ENCODE results near the gene ATP6V0B.

The ATP6V0B gene

DNA sequence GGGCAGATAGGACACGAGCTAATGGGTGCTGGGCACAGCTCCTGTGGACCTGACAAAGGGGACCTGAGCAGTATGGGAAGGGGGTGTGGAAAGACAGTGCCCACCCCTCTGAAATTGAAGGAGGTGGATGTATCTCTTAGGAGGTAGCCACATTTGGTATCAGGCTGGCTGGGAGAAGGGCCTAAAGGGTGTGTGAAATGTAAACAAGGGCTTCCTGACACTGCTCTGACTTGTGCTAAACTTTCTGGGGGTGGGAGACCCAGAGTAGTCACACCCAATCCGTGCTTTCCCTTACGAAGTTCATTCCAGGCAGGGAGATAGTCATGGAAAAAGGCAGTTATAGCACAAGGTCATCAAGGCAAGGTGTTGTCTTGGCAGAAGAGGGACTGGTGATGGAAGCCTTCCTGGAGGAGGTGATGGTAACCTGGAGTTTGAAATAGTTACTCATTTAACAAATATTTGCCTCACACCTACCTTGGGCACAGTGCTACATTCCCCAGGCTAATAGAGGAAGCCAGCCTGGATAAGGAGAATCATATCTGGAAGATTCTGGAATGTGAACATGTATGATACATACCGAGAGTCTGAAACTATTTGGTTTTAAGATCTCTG is 11.3 kb downstream of the ATP6V0B start:
- no peak for DNase-seq

DNA sequence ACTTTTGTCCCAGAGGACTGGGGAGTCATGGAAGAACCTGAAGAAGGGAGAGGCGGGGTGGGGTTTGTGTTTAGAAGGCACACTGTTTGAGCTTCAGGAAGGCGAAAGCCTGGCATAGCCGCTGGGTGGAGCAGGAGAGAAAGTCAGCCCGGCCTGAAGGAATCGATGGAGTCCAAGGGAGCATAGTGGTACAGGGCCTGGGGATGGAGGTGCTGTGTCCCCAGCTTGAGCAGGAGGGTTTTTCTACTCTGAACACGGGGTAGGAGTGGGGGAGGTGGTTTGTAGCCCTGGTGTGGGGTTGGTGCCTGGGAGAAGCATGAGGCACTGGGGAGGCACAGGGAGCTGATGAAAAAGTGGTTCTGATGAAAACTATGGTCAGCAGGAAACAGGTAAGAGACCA is 12.0 kb downstream of the ATP6V0B start:
- DNase-seq = no peak

DNA sequence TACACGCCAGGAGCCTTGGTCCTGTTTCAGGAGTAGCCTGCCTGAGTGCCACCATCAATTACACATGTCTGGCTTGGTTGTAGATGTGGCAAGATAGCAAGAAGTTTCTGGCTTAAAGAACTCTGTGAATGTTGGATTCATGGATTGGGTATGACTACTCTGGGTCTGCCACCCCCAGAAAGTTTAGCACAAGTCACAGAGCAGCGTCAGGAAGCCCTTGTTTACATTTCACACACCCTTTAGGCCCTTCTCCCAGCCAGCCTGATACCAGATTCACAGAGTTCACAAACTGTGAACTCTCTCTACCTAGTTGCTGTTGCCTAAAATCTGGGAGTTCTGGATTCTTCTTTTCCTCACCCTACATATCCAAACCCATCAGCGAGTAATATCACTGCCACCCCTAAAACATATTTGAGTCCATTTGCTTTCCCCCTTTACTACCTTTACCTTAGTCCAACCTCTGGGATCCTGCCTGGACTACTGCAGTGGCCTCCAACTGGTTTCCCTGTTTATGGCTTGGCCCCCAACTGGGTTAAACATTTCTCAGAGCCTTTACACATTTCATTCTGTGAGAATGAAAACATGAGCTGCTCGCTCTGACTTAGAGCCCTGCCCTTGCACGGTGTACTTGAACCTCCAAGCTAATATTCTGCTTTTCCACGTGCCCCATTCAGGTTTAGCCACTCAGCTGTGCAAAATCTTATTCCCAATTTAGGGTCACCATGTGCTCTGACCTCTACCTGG is 12.6 kb downstream of the ATP6V0B start:
- DNase-seq = no peak

DNA sequence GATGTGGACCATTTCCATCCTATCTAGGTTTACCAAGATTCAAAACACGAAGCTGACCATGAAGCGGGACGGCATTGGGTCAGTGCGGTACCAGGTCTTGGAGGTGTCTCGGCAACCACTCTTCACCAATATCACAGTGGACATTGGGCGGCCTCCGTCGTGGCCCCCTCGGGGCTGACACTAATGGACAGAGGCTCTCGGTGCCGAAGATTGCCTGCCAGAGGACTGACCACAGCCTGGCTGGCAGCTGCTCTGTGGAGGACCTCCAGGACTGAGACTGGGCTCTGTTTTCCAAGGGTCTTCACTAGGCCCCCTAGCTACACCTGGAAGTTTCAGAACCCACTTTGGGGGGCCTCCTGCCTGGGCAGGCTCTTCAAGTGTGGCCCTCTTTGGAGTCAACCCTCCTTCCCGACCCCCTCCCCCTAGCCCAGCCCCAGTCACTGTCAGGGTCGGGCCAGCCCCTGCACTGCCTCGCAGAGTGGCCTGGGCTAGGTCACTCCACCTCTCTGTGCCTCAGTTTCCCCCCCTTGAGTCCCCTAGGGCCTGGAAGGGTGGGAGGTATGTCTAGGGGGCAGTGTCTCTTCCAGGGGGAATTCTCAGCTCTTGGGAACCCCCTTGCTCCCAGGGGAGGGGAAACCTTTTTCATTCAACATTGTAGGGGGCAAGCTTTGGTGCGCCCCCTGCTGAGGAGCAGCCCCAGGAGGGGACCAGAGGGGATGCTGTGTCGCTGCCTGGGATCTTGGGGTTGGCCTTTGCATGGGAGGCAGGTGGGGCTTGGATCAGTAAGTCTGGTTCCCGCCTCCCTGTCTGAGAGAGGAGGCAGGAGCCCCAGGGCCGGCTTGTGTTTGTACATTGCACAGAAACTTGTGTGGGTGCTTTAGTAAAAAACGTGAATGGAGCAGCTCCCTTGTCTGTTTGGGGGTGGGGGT is 15.8 kb downstream of the ATP6V0B start:
- no peak for DNase-seq

DNA sequence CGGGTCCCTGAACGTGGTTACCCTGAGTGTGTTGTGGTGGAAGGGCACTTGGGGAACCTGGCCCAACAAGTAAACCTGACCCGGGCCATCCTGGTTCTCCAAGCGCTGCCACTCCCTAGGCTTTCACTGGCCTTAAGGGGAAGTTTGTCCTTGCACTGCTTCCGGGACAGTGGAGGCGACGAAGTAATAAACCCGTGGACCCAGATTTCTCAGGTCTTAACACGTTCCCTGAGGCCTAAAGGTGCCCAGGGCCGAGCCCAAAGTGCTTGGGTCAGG is 16.4 kb downstream of the ATP6V0B start:
- no peak for DNase-seq

DNA sequence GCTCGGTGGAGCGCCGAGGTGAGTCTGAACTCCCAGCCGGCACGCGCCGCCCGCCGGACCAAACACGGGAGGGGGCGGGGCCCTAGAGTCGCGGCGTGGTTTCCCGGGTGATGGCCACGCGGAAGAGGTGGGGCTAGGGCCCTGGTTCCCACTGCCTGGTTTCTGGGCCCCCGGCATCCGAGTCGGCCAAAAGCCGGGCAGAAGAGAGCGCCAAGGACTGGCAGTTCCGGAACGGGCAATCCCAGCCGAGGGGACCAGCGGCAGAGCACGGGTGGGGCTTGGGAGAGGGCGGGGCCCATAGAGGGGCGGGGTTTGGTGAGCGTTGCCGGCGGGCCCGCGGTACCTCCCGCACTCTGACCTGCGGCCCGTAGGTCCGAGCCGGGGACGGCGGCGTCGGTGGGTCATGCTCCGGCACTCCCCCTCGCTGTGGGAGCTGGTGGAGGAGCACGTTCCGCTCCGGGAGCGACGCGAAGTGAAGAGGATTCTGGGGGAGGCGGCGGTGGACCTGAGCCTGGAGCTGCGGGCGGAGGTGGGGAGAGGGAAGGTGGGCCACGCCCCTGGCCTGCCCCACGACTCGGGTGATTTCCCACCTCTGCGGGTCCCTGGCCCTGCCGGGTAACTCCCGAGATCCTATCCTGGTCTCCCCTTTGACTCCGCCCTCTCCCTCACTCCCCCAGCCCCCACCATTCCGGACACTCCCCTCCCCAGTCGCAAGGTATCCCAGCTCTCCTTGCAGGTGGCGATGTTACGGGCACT is 16.9 kb downstream of the ATP6V0B start, which contains the start of gene CCDC24:
Gene CCDC24, plus strand, starts transcription at position 124 of the 756 bp plus-strand sequence. Its CDS starts 280 bp downstream, at position 404.
- DNase-seq = peak; percentile 86

DNA sequence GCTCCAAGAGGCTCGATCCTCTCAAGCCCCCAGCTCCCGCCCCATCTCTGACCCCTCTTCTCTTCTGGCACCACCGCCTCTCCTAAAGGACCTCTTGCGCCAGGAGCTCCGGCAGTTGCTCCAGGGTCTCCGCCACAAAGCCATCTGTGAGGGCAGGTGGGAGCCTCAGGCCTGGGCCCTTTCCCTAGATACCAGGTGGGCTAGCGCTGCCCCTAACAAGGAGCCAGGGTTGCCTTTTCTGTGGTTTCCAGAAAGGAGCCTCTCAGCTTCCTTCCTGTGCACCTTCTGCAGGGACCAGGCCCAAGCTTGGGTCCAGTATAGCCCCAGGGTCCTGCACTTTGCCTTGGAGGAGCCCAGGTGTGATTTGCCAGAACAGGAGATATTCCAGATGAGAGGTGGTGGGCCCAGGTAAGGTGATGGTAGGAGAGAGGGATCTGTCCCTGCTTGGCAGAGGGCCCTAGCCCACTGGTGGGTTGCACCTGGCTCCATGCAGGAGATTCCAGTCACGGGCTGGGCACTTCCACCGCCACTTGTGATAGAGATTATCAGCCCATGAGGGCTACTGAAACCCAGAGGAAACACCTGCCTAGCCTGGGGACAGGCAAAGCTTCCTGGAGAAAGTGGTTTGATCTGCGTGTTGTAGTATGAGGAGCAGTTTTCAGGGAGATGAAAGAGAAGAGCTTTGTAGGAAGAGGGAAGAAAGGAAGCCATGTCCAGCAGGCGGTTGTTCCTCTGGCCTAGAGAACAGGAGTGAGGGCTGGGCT is 17.7 kb downstream of the ATP6V0B start:
- DNase-seq = no peak

DNA sequence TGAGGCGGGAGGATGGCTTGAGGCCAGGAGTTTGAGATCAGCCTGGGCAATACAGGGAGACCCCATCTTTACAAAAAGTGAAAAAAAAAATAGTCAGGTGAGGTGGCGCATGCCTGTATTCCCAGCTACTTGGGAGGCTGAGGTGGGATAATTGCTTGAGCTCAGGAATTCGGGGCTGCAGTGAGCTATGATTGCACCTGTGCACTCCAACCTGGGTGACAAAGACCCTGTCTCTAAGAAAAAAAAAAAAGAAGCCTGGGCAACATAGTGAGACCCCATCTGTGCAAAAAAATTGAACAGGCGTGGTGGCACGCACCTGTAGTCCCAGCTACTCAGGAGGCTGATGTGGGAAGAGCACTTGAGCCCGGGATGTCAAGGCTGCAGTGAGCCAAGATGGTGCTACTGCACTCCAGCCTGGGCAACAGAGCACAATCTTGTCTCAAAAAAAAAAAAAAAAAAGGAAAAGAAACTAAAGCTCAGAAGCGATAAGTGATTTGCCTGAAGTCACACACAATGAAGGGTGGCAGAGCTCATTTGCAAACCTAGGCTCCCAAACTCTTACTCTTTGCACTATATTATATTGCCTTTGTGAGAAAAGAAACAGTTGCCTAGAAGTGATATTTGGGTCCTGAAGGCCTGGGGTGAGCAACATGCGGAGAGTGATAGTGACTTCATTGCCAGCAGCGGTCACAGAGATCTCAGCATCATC is 18.6 kb downstream of the ATP6V0B start:
- no peak for DNase-seq

DNA sequence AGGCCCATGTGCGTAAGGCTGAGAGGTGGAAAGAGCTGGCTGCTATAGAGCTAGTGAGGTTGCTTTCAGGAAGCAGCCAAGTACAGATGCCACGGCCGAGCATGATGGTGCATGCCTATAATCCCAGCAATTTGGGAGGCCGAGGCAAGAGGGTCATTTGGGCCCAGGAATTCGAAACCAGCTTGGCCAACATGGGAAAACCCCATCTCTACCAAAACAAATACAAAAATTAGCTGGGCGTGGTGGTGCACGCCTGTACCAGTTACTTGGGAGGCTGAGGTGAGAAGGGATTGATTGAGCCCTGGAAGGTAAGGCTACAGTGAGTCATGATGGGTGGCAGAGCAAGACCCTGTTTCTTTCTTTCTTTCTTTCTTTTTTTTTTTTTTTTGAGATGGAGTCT is 19.3 kb downstream of the ATP6V0B start:
- no peak for DNase-seq

DNA sequence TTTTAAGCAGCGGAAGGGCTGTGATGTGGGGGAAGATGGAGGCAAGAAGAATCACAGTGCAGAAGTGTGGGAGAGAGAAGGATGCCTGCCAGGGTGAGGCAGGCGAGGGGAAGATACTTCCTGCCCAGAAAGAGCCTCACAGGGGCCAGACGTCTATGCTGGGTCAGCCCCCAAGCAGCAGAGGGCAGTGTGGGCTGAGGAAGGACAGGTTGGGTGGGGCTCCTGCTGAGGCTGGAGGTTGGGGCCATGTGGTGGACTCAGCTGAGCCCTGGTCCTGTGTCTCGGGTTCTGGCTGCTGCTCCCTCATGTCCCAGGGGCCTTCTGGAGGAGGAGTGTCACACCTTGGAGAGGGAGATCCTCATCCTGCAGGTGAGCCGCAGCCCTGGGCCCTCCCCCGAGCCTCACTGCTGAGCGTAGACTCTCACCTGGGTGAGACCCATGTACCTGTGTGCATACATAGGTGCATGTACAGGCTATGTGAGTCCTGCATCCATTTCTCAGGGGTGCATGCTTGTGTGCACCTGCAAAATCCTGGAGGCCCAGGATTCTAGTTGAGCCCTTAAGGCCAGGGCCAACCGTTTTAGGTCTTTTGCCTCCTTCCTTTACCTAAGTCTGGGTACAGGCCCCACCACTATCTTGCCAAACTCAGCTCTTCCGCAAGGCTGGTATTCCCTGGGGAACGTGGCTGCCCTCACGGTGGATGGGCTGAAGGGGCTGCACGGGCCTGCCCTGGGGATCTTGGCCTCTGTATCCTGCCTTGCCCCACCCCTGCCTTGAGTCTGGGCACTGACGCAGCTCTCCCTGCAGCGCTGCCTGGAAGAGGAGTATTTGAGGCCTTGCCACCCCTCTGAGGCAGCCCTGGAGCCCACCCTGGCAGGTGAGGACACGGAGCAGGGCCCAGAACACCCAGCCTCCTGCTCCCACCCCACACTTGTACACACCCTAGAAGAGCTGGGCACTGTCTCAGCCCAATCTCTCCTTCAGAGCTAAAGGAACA is 20.3 kb downstream of the ATP6V0B start:
- peak; percentile 30 for DNase-seq

DNA sequence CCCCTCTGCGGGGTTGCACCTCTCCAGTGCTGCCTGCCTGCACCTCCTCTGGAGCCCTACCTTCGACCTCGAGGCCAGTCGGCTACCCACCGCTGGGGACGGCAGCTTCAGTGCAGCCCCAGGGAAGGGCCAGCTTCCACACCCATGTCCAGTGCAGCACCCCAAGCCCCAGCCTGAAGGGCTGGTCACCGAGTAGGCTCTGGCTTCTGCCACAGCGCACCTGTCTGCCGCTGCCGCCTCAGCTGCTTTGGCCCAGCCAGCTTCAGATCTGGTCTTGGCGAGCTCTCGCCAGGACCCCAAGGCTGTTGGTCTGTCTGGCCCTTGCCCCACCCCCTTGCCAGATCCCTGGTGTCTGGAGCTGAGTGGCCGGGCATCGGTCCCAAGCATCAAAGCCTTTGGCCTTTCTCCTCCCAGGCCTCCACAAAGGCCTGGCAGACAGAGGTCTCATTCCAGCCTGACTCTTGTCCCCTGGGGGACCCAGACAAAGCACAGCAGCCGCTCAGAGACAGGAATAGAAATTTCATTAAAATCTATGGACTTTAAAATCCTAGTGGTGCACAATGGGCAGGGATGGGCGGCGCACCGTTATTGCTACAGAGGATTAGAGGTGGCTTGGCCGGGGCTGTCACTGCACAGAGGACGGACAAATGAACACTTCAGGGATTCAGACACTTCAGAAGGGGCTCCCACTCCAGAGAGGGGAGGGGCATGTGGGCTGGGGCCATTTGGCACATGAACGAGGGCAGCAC is 21.4 kb downstream of the ATP6V0B start:
- DNase-seq = no peak

DNA sequence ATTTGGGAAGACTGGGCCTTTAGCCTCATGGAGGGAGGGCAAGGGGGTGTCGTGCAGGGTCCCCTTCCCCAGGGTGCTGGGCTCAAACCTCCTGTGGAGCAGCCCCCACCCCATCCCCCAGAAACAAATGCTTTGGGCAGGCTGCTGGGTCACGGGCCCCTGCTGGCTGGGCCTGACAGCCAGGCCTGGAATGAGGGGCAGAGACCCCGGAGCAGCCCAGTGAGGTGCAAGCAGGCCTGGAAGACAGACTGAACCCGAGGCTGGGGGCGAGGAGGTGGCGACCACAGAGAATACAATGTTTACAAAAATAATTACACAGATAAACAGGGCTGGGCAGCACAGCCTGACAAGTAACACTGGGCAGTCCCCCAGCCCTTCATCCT is 22.0 kb downstream of the ATP6V0B start:
- no peak for DNase-seq

DNA sequence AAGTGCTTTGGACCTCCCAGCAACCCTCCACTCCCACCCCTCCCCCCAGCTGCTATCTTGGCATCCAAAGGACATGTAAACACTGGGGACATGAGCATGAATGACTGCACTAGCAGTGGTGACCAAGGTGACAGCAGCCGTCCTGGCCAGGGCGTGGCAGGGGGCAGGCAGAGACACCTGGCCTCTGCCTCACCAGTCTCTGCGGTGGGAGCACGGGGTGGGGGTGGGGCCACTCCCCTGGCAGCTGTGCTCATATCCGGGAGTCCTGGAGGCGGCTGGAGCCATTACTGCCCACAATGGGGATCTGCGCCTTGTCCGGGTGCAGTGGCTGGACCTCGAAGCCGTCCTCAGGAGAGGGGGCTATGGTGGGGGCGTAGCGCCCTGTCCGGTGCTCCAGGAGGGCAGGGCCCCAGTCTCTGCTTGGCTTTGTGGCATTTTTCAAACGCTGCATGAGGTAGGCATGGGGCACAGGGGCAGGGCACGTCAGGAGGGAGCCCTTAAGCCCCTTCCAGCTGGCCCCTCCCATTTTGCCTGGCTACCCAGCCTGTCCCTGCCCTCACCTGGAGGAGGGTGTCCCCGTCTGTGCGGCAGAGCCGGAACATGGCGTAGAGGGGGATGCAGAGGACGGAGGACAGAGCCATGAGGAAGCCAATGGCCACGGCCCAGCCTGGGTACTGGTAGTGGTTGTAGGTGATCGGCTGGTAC is 22.7 kb downstream of the ATP6V0B start:
- DNase-seq = no peak

DNA sequence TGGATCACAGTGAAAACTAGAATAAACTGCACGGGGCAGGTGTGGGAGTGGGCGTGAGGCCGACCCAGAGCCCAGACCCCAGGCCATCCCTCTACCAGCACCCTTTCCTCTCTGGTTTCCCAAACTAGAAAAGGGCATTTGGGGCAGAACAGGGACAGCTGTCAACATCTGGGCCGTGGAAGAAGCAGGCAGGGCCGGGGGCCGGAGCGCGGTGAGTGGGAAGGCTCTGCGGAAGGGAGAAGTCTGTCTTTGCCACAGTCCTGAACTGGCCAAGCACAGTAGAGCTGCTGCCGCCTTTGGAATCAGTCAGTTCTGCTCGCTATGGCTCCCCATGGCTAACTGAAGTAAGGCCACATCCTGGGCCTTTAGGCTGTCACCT is 23.2 kb downstream of the ATP6V0B start:
- DNase-seq = no peak

DNA sequence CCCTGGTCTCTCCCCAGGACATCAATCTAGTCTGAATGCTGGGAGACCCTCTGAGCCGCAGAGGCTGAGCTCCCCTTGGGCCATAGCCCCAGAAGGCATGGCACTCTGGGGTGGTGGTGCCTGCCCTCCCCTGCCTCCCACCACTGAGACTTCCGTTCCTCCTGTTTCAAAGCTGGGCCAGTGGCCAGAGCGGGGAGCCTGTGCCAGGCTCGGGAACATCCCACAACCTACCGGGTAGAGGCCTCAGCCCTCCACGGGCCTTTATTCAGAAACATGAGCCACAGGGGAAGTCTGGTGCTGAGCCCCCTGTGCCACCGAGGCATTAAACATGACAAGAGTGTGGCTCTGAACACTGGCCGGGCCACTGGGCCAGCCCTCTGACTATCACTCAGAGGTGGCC is 24.7 kb downstream of the ATP6V0B start:
- DNase-seq = no peak

DNA sequence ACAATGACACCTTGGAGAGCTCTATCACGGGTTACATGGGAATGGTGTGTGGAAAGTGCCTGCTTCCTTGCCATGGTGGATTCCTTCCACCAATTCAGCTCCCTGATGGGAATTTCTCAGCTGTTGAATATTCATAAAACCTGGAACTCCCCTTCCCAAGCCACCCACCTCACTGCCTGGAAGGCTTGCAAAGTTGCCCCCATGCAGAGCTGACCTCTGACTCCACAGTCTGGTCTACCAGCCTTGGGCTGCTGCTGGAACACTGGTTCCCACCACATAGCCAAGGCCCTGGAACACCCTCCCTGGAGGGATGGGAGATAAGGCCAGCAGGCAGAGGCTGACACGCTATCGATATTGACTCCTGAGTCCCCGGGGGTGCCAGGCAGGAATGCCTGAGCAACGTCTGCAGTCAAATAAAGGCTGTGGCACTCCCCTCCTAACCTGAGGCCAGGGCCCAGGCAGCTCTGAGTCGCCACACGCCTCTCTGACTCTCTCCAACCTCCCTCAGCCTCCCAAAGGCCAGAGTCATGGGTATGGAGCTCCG is 25.4 kb downstream of the ATP6V0B start:
- no peak for DNase-seq

DNA sequence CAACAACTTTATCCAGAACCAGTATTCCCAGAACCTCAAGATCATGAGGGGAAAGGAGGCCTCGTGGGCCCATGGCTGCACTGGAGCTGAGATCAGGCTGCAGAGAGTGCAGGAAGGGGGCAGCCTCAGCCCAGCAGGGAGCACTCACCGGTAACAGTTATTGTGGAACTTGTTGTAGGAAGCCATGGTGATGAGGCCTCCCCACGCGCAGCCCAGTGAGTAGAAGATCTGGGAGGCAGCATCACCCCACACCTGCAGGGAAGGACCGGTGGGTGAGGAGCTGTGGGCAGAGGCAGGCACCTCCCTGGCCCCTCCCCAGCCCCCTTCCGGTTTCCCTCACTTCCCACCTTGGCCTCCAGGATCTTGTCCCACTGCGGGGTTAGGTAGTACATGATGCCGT is 27.4 kb downstream of the ATP6V0B start:
- no peak for DNase-seq

DNA sequence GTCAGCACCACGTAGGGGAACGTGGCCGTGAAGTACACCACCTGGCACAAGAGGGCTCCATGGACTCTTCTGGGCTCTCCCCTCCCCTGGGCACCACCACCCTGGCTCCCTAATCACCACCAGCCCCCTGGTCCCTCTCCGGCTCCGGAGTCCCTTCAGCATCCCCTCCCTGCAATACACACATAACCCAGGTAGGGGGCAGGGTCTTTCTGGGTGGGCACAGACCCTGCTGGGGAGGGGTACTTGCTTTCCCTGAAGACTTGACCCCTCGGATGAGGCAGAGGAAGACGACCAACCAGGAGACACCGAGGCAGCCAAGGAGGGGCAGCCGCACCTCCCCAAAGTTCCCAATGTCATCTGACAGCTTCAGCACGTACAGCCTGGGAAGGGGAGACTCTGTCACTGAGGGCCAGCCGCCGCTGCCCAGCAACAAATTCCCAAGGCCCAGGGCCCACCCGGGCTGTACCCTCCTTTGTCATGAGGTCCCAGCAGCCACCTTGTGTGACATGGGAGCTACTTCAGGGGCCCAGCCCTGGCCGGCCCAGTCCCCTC is 27.9 kb downstream of the ATP6V0B start:
- DNase-seq = no peak

Measured in activated CD4-positive, alpha-beta T cell treated with anti-CD3 and anti-CD28 coated beads, Interleukin-10, Interleukin-2, amounts not matched to agents 100 ng/mL and 50 ng/mL, durations not matched to agents 16 hours and 8 hours (primary cell).